HG03045 (cell line): ENCODE data around the gene PHACTR2.

Source experiments
- ATAC-seq: cut with Tn5 transposase; IDR thresholded peaks from one replicate; pipeline ENCODE4 v1.9.1; 2021; ENCODE audit warnings: mild to moderate bottlenecking, moderate library complexity; ENCODE audit not compliant: unreplicated experiment

PHACTR2 gene

GRCh38 chr6:143696664-143697000 lies 18.9 kb downstream of the PHACTR2 start:
- ATAC-seq: no peak

GRCh38 chr6:143697076-143697800 lies 19.5 kb downstream of the PHACTR2 start:
- no peak for ATAC-seq

- ATAC-seq: no peak
Observed at GRCh38 chr6:143698329-143698728, 20.6 kb downstream of the PHACTR2 start.

- no peak for ATAC-seq
Observed at GRCh38 chr6:143698759-143699429, 21.1 kb downstream of the PHACTR2 start.

- no peak for ATAC-seq
Observed at GRCh38 chr6:143699430-143699825, 21.7 kb downstream of the PHACTR2 start.

GRCh38 chr6:143700684-143701348 lies 23.1 kb downstream of the PHACTR2 start:
- ATAC-seq: no peak

- ATAC-seq: no peak
Observed at GRCh38 chr6:143701349-143702234, 23.8 kb downstream of the PHACTR2 start.

GRCh38 chr6:143705569-143705968 lies 27.8 kb downstream of the PHACTR2 start:
- ATAC-seq: no peak

GRCh38 chr6:143707697-143708096 lies 29.9 kb downstream of the PHACTR2 start:
- ATAC-seq: no peak

- no peak for ATAC-seq
Observed at GRCh38 chr6:143708889-143709288, 31.1 kb downstream of the PHACTR2 start.

GRCh38 chr6:143711714-143712113 lies 33.9 kb downstream of the PHACTR2 start:
- ATAC-seq: no peak

GRCh38 chr6:143718472-143718871 lies 40.7 kb downstream of the PHACTR2 start:
- ATAC-seq: no peak

- ATAC-seq: no peak
Observed at GRCh38 chr6:143721642-143722041, 43.9 kb downstream of the PHACTR2 start.

- ATAC-seq: no peak
Observed at GRCh38 chr6:143724876-143725275, 47.1 kb downstream of the PHACTR2 start.

GRCh38 chr6:143726015-143726647 lies 48.4 kb downstream of the PHACTR2 start:
- no peak for ATAC-seq

GRCh38 chr6:143727035-143727434 lies 49.3 kb downstream of the PHACTR2 start:
- ATAC-seq: no peak

GRCh38 chr6:143731789-143732188 lies 54.0 kb downstream of the PHACTR2 start:
- no peak for ATAC-seq

GRCh38 chr6:143732536-143732935 lies 54.8 kb downstream of the PHACTR2 start:
- ATAC-seq: no peak

GRCh38 chr6:143733510-143733909 lies 55.7 kb downstream of the PHACTR2 start:
- no peak for ATAC-seq

GRCh38 chr6:143734641-143735063 lies 56.9 kb downstream of the PHACTR2 start:
- ATAC-seq: no peak
